Measurements from ENCODE around the gene CRMP1.

Gene CRMP1

DNA sequence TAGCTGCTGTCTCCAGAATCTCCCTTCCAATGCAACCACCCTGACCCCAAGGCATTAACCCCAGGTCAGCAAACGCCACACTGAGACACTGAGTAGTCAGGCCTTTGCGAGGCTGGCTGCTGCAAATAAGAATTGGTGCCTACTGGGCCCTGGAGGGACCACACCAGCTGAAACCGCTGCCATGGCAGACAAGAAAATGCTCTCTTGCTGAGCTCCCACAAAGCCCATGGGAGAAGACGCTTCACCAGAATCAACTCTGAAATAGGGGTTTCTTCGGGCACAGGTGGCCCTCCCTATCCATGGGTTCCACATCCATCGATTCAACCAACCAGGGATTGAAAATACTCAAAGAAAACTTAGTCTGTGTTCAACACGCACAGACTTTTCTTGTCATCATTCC is 26.7 kb upstream of the CRMP1 start:
- no peak for DNase-seq (ENCODE audit: low read depth in 2 of 2)

DNA sequence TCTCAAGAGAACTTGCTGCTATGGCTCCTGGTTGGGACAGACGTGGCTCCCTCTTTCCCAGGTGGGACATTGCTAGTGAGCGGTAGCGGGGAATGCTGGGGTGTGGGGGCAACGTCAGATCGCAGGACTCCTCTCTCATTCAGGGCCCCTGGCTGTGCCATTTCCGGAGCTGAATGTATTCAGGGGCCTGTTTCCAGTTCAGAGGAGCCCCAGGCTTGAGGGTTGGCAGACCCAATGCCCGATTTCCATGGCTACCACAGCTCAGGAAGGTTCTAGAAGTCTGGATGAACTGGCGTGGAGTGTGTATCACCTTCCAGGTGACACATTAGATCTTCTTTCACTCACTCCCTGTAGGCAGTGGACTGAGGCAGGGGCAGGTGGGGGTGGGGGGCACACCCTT is 26.2 kb upstream of the CRMP1 start:
- no peak for DNase-seq (ENCODE audit: low read depth in 2 of 2)

DNA sequence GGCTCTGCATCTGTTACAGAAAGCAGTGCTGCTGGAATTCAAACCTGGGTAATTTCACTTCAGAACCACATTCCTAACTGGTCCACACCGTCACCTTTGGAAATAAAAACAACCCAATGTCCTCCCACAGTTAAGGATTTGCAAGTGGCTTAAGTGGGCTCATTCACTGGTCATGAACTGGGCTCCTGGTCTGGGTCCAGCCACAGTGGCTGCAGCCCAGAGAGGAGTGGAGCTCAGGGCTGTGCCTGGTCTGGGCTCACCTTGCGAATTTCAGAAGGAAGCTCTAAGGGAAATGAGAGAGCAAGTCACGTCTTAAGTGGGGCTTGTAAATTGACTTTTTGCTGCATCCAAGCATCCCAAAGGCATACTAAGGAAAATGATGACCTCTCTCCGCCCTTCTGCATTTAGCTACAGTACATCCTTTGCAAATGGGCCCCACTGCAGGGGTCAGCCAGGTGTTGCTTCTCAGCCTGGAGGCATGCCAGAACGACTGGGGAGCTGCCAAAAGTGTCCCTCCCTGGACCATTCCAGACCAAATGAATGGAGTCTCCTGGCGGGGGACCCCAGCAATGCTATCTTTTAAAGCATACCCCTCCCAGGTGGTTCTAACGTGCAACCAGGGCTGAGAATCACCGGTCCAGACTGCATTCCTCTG is 25.6 kb upstream of the CRMP1 start:
- no peak for DNase-seq (ENCODE audit: low read depth in 2 of 2)

DNA sequence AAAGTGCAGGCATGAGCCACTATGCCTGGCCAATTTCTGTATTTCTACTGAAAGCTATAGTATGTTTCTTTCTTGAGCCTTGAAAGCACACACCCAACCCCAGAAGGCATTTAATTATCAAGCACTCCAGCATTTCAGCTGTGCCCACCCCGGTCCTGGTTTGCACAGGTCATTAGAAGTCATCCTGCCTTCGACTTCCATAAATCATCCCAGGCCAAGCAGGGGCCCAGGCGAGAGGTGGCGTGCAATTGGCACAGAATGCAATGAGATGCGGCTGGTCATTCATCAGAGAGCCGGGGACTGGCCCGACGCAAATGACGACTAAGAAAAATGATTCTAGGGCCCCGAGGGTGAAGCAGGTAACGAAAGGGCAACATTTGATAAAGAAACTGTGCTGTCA is 24.8 kb upstream of the CRMP1 start:
- no peak for DNase-seq (ENCODE audit: low read depth in 2 of 2)

DNA sequence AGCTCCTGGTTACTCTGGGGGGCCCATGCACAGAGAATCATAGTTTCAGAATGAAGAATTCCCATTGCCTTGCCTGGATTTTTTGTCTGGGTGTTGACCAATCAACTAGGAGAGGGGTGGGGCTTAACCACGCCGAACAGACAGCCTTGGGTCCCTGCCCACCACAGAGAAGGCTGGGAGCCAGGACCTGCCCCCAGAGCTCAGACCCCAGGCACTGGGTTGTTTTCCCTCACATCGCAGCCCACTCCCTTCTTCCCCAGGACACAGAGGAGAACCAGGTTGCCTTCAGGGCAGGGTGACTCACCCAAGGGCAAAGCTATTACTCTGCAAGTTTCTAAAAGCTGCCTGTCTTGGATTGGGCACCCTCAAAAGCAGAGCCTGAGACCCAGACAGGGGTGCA is 23.3 kb upstream of the CRMP1 start:
- no peak for DNase-seq (ENCODE audit: low read depth in 2 of 2)

DNA sequence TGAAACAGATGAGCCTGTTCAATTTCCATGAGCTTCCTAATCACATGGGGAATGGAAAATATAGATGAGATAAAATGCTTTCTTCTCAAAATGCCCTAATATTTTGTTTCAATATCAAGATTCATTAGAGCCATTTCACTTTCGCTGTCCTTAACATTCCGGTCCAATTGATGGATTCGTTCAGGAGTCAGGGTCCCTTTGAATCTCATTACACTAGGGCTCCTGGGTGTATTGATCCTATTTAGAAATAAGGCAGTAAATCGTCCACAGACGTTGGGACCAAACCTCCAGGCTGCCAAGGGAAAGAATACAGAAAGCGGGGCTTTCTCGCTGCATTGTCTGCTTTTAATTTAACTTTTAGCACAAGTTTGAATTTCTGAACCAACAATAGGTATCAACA is 20.6 kb upstream of the CRMP1 start:
- DNase-seq (ENCODE audit: low read depth in 2 of 2) = no peak

DNA sequence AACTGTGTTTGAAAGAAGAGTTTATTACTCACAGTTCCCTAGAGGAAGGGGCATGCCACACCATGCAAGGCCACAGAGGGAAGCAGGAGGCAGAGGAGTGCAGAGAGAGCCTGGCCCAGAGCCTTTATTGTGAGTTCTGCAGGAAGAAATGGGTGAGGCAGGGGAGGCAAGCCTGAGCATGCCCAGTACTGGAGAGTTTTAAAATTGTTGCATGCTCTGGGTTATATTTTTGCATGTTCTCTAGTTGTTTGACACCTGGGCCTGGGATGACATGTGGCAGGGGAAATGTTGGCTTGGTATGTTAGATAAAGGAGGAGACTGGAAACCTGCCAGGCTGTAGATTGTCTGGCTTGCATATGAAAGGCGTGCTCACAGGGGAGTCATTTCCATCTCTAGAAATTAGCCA is 19.7 kb upstream of the CRMP1 start:
- no peak for DNase-seq (ENCODE audit: low read depth in 2 of 2)

DNA sequence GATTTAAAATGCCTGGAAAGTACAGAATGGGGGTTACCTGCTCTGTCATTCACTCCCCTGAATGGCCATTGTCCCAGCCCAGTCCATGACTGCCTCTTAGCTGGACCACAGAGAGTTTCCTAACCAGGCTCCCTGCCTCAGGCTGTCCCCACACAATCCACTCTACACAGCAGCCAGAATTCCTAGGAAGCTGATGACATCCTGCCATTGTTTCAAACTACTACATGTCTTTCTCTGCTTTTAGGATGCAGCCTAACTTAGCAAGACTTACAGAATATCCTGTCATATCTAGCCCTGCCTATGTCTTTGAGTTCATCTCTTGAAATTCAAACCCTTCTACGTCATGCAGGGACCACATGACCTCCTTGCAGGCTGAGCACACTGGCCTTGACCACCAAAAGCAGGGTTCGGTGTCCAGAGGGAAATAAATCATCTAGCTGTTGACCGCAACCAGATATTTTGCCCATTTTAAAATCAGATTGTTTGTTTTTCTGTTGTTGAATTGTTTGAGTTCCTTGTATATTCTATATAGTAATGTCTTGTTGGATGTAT is 16.1 kb upstream of the CRMP1 start:
- DNase-seq (ENCODE audit: low read depth in 2 of 2) = no peak

DNA sequence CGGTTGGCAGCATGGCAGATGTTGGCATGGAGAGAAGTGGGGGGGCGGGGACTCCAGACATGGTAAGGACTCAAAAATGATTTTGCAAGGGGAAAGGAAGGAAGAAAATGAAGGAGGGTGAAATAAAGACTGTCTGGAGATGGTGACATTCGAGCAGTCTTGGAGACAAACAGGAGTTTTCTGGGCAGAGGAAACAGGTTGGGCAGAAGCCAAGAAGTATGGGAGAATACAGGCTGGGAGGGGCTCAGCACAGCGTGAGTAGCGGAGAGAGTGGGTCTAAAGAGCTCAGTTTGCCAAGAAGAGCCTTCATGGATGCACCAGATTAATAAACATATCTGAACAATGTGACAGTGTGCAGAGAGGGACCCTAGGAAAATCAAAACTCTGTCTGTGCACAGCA is 13.3 kb upstream of the CRMP1 start:
- DNase-seq (ENCODE audit: low read depth in 2 of 2) = no peak

DNA sequence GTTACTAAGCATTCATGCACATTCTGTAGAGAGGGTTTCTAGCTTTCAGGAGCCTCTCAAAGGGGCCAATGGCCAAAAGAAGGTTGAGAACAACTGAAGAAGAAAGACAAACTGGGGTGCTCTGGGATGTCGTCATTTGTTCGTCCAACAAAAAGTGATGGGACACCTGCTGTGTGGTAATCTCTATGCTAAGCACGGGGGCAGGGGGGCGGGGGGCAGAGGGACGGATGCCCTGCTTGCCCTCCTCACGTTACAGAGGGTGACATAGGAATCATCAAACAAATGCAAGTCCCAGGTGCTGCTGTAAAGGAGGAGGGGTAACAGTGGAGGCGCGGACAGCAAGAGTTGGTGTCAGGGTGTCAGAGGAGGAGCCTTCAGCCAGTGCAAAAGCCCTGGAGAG is 12.8 kb upstream of the CRMP1 start:
- DNase-seq (ENCODE audit: low read depth in 2 of 2) = no peak

DNA sequence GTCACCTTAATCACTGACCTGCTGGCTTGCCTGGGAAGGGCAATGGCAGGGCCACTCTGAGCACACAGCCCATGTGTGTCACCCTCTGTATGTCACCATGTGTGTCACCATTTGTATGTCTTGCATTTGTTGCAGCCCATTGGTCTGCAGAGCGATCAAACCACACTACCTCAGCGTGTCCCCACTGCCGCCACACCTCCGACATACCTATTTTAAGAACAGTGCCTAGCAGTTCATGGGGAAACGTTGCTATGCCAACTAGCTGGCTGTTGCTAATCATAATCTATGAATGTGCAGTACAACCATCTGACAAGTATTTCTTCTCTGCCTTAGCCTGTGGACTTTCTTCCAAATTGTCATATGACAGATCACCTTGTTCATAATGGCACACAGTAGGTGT is 8.0 kb upstream of the CRMP1 start:
- no peak for DNase-seq (ENCODE audit: low read depth in 2 of 2)

DNA sequence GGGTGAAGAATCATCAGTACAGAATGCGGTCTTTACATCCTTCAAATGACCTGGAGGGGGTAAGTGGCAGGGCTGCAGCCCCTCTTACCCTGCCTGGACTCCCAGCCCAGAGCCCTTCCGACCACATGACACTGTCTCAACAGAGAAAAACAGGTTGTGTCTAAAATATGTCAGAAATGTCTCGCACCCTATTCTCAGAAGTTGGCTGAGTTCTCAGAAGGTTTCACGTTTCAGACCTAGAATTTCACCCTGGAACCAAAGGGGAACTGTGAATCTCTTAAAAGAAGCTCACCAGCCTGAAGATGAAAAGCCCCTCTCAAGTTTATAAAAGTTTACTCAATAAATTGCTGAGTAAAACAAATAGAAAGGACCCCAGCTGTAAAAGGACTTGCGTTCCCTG is 7.0 kb upstream of the CRMP1 start:
- DNase-seq (ENCODE audit: low read depth in 2 of 2) = no peak

DNA sequence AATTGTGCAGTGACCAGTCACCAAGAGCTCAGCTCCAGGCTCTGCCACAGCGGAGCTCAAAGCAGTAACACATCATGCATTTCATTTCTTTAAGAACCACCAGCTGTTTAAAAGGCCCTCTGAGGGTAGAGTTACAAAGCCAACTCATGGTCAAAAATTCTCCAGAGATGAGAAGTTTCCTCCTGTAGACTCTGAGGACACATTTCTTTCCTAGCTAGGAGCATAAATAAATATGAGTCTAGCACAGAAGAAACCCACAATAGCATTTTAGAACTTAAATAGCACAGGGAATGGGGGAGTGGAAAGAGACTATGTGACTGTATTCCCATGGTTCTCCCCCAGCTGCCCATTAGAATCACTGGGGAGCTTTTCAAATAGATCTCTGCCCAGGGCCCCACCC is 6.5 kb upstream of the CRMP1 start:
- DNase-seq (ENCODE audit: low read depth in 2 of 2) = no peak

DNA sequence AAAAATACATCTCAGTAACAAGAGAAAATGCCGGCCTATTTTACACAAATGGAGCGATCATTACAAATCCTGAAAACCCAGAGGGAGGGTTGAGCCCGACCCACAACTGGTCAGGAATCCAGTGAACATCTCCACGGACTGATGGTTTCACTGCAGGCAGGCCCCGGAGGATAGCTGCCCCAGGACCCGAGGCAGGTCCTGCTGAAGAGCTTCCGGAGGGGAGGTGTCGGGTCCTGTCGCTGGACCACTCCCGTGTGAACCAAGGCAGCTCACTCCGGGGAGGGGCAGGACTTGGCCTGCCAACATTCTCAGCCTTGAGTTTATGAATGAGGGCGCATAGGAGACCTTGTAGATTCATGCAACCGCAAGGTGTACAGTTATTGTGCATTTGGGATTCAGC is 4.8 kb upstream of the CRMP1 start:
- no peak for DNase-seq (ENCODE audit: low read depth in 2 of 2)

DNA sequence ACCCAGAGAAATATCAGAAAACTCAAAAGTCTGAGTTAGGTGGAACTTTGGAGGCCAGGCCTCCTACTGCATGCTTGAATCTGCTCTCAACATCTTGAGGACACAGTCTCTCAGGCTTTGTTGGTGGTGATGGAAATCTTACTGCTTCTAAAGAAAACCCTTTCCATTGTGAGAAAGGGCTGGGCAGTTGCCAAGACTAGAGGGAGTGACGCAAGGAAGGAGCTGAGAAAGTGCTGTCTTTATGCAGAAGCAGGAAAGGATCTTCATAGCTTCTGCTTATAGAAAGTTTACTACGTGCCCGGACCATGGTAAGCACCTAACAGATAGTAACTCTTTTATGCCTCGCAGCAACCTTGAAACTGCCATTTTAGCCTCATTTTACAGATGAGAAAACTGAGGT is 2.4 kb upstream of the CRMP1 start:
- no peak for DNase-seq (ENCODE audit: low read depth in 2 of 2)

DNA sequence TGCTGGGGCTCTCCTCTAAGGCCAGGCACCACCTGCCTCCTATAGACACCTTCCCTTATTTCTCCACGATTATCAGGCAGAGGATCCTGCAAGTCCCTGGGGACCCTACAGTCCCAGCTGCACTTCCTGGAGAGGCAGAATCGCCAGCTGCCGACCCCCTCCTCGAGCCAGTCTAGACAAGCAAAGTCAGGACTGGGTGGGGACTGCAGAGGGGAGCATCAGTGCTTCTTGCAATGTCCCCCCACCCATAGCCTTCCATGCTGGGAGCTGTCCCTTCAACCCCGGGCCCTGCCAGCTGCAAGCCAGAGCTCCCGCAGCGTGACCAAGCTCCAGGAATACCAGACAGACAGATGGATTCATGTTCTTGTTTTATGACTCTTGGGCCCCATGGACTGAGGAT is 1.4 kb upstream of the CRMP1 start:
- no peak for DNase-seq (ENCODE audit: low read depth in 2 of 2)

DNA sequence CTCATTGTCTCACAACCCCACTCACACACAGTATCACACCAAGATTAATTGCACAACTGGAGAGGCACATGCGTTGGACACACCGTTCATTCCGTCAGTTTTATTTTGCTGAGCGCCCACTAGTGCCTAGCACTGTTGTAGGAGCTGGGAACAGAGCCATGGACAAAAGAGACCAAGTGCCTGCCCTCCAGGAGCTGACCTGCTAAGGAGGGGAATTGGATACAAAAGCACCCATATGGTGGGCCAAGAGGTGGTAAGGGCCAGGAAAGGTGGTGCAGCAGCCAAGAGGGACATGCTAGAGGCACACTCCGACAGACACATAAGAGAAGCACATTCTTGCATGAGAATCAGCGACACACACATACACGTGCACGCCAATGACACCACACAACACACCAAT is 705 bp upstream of the CRMP1 start:
- DNase-seq (ENCODE audit: low read depth in 2 of 2) = no peak

DNA sequence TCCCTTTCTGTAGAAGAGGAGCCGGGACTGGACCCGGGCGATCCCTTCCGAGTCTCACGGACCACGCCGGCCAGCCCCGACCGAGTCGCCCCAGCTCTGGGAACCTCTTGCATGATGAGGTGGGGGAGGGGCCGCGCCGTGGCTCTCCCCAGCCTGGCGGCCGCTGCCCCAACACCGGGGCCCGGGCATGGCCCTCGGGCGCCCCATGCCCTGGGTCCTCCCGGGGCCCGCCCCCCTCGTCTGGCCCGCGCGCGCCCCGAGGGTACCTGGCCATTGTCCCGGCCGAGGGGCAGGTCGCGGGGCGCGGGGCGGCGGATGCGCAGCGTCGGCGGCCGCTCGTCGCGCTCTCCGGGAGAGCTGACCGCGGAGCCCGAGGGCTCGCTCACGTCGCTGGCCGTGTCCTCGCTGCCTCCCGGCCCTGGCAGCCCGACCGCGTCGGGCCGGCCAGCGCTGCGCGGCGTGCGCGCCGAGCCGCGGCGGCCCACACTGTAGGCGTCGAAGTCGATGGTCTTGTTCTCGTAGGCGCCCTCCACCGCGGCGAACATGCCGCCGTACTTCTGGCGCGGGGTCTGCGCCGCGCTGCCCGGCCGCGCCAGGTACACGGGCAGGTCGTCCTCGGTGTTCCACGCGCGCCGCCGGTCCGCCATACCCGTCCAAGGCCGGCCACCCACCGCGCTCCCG is 423 bp downstream of the CRMP1 start:
- DNase-seq (ENCODE audit: low read depth in 2 of 2) = no peak

DNA sequence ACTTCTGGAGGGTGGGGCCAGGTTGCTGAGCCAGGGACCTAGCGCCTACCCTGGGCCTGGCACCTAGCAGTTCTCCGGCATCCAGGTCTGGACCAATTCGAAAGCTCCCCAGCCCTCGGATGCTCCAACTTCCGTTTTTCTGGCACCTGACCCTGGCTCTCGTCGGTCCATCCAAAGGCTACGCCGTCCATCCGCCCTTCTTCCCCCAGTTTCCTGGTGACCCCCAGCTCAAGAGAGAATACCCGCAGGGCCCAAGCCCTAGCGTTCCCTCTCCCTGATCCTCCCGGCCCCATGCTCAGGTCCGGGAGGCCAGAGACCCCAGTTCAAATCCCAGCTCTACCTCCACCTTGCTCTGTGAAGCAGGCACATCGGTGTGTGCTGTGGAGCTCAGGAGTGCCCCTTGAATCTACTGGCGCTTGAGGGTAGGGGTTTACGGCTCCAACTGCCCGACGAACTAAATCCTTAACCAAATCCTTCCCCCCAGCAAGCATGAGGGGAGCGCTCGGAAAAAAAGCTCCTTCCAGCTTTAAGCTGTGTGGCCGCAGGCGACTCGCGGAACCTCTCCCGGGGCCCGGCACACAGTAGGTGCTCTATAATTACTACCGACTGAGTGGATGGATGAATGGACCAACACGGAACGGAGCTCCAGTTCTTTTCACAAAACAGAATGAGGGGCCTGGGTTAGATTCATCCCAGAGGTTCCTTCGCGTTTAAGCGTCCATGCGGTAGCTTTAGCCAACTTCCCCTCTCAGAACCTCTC is 1.1 kb downstream of the CRMP1 start:
- no peak for DNase-seq (ENCODE audit: low read depth in 2 of 2)

DNA sequence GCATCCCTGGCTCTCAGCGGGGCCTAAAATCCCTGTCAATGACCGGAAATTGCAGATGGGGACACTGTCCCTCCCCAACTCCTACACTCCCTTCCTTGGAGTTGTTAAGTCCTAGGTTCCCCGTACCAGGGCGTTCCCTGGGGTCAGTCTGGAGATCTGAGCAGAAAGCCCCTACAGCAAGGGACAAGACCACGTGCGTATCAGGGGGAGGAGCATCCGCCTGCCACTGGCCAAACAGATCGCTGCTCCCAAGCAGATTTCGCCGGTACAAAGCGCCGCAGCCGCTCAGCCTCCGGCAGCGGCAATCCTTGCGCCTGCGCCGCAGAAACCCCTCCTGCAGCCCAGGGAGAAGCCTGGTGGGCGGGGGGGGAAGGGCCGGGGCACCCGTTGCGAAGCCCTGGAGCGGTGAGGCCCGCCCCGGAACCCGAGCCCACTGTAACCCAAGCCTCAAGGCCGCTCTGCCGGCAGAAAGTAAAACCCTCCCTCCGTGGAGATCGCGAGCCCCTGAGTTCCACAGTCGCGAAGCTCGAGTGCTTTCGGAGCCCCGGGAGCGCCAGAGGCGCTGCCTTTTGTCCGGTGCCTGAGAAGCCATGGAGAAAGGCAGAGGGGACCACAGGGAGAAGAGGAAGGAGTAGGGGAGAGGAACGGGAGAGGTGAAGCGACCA is 2.7 kb downstream of the CRMP1 start:
- DNase-seq (ENCODE audit: low read depth in 2 of 2) = no peak

DNA sequence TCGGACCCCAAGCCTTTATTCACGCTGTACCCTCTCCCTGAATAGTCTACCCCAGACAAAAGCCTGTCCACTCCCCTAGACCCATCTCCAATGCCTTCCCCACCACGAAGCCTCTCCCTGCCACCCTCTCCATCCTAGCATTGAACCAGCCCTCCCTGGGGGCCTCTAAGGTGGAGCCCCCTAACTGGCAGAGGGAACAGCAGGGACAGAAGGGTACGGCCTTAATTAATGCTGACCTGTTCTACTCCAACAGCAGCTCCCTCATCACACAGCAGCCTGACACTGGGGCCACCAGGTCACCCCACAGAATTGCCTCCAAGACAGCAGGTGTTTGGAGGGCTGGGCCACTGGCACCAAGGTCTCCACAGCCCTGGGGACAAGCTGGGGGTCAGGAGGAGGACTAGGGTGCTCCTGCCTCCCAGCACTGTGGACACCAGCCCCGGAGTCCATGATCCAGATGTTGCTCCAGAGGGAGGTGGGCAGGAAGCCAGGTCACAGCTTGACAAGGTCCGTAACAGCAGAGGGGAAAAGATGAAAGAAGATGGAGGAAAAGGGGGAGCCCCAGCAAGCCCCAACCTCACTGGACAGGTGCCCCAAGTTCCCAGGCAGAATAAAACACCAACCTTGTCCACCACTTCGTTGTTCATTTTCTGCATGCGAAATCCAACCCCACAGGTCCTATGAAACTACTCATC is 3.7 kb downstream of the CRMP1 start:
- DNase-seq (ENCODE audit: low read depth in 2 of 2) = no peak
